ENCODE results near the gene EGFLAM. TPM values are rescaled to one million over a fixed set of nuclear protein-coding genes. Genes with fewer than 3 reads are reported as not detected.

Gene EGFLAM
- total RNA-seq, 1 experiment from 2014 or later = 1.7 TPM

DNA sequence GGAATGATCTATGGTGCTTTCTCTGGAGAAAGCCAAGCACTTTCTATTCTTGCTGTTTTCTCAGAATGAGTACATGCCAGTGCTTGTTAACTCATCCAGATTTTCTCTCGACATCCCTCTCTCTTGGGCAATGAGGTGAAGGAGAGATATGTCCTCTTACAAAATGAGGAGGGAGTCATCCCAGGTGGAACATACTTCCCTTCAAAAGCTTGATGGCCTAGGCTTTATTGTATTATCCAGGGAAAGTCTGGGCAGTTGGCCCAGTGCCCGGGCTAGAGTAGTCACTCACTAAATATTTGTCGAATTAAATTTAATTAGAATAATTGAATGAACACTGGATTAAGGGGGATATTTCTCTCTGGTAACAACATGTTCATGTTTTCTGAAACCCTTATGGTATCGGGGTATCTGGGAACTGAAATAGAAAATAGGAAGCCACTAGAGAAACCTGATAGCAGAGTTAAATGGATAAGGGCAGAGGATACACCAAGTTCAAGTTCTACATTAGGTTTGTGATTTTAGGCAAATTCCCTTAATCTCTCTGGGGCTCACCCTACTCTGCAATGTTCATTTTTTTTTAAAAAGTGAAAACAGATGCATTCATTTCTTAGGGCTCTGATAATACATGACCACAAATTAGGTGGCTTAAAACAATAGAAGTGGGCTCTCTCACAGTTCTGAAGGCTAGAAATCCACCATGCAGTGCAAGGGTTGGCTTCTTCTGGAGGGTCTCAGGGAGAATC, 198.5 kb downstream of the EGFLAM start:
- H3K27me3 ChIP-seq (ENCODE audit: control insufficient read depth, insufficient read depth, low read length) = no peaks in the 10 kb centered on the region
- DNase-seq = no peak
- H3K36me3 ChIP-seq (replicated peaks; ENCODE audit: control insufficient read depth, insufficient read depth, low read length) = no peaks in the 10 kb centered on the region
- no peak overlapping the region for H3K4me3 ChIP-seq (ENCODE audit: insufficient read depth, low read depth, low read length)

DNA sequence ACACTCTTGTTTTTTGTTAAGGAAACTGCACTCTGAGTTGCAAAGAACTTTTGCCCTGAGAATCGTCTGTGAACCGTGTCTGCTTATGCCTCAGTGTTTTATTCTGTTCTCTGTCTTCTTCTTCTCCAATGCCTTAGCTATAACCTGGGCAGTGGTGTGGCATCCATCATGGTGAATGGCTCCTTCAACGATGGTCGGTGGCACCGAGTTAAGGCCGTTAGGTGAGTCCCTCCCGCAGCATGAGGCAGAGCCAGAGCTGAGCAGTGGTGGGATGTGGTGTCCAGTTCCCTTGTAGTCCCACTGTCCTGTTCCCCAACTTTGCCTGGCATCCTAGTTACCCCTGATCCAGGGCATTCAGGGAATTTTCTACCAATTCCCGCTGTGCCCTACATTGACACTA, 199.8 kb downstream of the EGFLAM start:
- H3K27me3 ChIP-seq (ENCODE audit: control insufficient read depth, insufficient read depth, low read length) = no peaks in the 10 kb centered on the region

DNA sequence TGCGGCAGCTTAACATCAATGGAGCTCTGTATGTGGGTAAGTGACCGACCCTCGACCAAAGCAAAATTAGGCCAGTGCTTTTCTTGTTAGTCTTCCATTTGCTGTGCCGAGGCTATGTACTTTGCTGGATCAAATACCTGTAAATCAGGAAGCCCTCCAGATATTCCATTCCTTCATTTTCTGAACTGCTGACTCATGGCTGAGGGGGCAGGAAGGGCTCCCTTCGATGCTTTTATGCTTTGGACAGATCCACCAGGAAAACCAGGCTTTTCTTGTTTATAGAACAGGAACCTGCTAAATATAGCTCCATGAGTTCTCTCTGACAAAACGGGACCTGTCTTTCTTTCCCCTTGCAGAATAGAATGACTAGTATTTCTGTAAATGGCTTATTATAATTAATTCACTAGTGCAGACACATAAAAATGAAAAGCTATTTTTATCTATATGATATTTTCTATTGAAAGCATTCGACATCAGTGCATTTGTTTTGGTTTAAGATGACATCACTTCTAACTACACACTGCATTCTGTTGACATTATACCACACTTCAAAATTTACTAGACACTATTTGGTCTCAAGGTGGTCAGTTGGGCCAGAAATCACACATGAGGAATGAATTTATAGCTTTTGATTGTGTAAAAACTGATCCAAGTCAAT, 204.7 kb downstream of the EGFLAM start:
- H3K27me3 ChIP-seq (ENCODE audit: control insufficient read depth, insufficient read depth, low read length) = no peaks in the 10 kb centered on the region
- no peak for DNase-seq
- H3K4me3 ChIP-seq (ENCODE audit: insufficient read depth, low read depth, low read length) = no peak overlapping the region
- no peaks in the 10 kb centered on the region for H3K36me3 ChIP-seq (replicated peaks; ENCODE audit: control insufficient read depth, insufficient read depth, low read length)

More for the DNA sequence above, 199.8 kb downstream of the EGFLAM start:
- Histone ChIP-seq H3K4me3 (ENCODE audit: insufficient read depth, low read depth, low read length) (no peak overlapping the region), H3K36me3 (replicated peaks; ENCODE audit: control insufficient read depth, insufficient read depth, low read length) (no peaks in the 10 kb centered on the region)
- DNase-seq = no peak

DNA sequence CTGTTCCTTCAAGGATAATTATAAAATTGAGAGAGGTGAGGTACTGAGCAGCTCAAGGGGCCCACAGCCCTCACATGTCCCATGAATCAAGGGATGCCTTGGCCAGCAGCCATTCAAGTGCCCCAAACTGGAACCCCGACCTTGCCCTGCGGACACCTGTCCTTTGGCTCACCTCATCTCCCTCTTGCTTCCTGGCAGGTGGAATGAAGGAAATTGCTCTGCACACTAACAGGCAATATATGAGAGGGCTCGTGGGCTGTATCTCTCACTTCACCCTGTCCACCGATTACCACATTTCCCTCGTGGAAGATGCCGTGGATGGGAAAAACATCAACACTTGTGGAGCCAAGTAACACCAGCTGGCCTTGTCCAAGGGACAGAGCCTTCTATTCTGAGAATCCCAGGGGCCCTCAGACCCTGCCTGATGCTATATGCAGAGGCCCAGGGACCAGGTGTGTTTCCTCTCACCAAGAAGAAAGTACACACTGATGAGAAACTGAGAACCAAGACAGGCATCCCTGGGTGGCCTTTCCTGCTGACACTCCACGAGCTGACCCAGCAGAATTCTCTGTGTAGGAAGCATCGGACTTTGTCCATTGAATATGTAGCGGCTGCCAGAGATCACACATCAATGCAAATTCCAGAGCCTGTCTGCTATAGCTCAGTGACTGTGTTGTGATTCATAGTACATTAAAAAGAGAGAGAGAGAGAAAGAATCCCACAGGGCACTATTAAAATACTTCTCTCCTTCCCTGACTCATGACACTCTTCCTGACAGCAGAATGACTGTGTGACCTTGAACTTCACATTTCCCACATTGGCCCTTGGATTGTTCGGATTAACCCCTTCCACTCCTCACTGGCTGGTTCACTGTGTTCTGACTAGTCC, 205.5 kb downstream of the EGFLAM start:
- no peaks in the 10 kb centered on the region for H3K36me3 ChIP-seq (replicated peaks; ENCODE audit: control insufficient read depth, insufficient read depth, low read length)
- no peaks in the 10 kb centered on the region for H3K27me3 ChIP-seq (ENCODE audit: control insufficient read depth, insufficient read depth, low read length)
- no peak for DNase-seq
- no peak overlapping the region for H3K4me3 ChIP-seq (ENCODE audit: insufficient read depth, low read depth, low read length)

DNA sequence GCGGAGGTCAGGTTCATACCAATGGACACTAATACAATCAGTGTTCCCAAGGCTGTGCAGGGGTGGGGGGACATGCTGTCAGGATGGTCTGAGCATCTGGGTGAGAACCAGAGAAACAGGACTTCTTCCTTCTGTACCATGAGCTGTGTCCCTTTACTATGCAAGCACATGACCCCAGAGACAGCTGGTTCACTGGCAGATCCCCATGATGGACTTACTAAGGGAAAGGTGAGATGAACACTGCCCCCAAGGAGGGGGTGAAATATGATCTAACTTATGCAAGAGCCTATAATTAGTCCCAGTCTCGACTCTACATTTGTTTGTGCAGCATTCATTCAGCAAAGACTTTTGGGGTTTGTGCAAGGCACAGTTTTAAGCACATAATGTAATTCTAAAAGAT, 206.7 kb downstream of the EGFLAM start:
- Histone ChIP-seq H3K36me3 (replicated peaks; ENCODE audit: control insufficient read depth, insufficient read depth, low read length) (no peaks in the 10 kb centered on the region), H3K27me3 (ENCODE audit: control insufficient read depth, insufficient read depth, low read length) (no peaks in the 10 kb centered on the region)
- no peak for DNase-seq

DNA sequence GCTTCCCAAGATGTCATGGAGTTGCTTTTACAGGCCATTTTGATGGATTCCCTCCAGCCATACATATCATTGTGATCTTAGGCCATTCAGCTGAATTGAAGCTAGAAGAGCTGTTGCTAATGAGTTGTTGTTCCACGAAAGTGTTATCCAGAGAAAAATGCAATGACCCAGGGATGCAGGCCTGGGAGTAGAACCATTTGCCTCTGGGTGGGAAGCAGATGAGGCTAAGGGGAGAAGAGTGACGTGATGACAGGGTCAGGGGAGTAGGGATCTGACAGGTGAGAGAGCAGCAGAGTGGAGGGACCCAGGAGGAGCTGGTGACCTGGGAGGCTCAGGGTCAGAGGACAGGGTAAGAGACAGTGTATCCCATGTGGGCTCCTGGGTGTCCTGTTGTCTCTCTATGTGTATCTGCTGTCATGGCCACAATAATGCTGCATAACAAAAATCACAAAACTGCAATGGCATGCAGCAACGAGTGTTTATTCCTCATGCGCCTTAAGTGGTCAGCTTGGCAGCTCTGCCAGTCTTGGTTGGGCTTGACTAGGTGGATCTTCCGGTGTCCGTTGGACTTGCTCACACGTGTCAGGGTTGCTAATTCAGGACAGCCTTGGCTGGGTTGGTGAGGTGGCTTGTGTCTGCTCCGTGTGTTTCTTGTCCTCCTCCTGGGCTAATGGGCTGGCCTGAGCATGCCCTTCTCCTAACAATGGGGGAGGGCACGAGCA, 207.5 kb downstream of the EGFLAM start:
- no peak for DNase-seq
- Histone ChIP-seq H3K36me3 (replicated peaks; ENCODE audit: control insufficient read depth, insufficient read depth, low read length) (no peaks in the 10 kb centered on the region), H3K27me3 (ENCODE audit: control insufficient read depth, insufficient read depth, low read length) (no peaks in the 10 kb centered on the region)

More for the DNA sequence above, 206.7 kb downstream of the EGFLAM start:
- no peak overlapping the region for H3K4me3 ChIP-seq (ENCODE audit: insufficient read depth, low read depth, low read length)

DNA sequence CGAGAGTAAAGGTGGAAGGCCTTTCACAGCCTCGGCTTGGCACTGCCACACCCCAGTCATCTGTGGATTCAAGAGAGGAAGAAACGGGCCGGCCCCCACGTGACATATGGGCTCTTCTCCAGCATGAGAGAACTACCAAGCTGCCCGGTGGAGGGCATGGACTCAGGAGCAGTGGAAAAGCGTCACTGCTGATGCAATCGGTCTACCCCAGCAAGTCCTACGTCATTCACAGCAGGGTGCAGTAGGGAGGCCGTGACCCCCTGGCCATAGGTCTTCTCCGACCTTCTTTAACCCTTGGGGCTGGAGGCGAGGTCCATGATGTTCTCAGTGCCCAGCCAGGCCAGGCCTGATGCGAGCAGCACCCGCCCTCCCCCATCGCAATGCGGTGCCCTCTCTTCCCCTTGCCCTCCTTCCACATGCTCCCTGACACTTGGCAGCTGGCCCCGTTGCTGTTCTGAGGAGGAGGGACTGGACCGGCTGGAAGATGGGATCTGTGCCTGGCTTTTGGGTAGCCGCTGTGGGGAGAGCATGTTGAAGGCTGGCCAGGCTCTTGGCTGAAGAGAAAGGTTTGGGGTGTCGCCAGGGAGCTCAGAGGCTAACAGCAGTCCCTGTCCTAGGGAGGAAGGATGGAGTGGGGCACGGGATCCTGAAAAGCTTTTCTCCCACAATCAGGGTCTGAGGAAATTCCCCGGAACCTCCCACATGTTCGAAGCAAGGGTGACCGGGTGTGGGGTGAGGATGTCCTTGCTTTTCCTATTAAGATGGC, 208.2 kb downstream of the EGFLAM start:
- Histone ChIP-seq H3K4me3 (ENCODE audit: insufficient read depth, low read depth, low read length) (no peak overlapping the region), H3K27me3 (ENCODE audit: control insufficient read depth, insufficient read depth, low read length) (no peaks in the 10 kb centered on the region), H3K36me3 (replicated peaks; ENCODE audit: control insufficient read depth, insufficient read depth, low read length) (no peaks in the 10 kb centered on the region)
- DNase-seq = peak; percentile 30

More for the DNA sequence above, 207.5 kb downstream of the EGFLAM start:
- no peak overlapping the region for H3K4me3 ChIP-seq (ENCODE audit: insufficient read depth, low read depth, low read length)

DNA sequence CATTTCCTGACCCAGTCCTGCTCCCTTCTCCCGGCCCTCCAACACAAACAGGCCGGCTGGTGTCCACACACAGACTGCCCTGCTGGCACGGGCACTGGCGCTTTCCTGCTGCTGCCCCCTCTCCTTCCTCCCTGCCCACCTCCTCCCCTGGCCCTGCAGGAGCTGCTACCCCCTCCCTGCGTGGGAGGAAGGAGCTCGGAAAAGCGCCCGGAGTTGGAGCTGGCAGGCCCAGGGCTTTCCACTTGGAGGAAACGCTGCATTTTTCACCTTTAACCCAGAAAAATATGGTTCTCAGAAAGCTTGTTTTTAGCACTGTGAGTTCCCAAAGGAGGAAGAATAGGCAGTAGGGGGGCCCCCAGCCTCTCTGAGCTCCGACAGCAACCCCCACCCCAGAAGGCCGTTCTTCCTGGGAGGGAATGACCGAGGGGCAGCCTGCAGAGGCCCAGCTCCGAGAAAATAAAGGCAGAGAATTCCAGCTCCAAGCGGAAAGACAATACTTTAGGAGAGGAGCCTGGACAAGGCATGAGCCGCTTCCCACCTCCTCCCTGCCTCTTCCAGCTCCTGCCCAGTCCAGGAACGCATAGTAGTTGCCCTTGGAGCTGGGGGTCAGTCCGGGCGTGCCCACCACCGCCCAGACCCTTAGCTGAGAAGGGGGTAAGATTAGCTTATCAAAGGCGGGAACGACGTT, 209.1 kb downstream of the EGFLAM start:
- Histone ChIP-seq H3K4me3 (ENCODE audit: insufficient read depth, low read depth, low read length) (no peak overlapping the region), H3K36me3 (replicated peaks; ENCODE audit: control insufficient read depth, insufficient read depth, low read length) (no peaks in the 10 kb centered on the region), H3K27me3 (ENCODE audit: control insufficient read depth, insufficient read depth, low read length) (no peaks in the 10 kb centered on the region)
- peak; percentile 63 for DNase-seq

DNA sequence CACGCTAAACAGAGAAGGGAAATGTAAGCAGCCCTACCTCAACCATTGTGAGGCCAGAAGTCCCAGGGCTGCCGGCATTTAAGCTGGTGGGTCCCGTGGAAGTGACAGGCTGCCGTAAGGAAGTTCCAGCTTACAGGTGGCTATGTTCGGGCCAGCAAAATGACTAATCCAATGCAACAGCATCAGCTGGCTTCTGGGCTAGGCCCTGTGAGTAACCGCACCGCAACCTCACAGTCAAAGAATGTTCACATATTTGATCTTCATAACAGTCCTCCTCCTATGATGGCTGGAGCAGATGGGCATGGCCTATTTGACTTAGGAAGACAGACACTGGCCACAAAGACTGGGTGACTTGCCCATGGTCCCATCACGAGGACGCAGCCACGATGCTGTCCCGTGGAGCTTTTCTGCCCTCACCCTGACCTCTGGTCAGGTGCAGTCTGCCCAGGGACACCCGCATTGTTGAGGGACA, 209.9 kb downstream of the EGFLAM start:
- Histone ChIP-seq H3K4me3 (ENCODE audit: insufficient read depth, low read depth, low read length) (no peak overlapping the region), H3K36me3 (replicated peaks; ENCODE audit: control insufficient read depth, insufficient read depth, low read length) (no peaks in the 10 kb centered on the region), H3K27me3 (ENCODE audit: control insufficient read depth, insufficient read depth, low read length) (no peaks in the 10 kb centered on the region)
- no peak for DNase-seq

DNA sequence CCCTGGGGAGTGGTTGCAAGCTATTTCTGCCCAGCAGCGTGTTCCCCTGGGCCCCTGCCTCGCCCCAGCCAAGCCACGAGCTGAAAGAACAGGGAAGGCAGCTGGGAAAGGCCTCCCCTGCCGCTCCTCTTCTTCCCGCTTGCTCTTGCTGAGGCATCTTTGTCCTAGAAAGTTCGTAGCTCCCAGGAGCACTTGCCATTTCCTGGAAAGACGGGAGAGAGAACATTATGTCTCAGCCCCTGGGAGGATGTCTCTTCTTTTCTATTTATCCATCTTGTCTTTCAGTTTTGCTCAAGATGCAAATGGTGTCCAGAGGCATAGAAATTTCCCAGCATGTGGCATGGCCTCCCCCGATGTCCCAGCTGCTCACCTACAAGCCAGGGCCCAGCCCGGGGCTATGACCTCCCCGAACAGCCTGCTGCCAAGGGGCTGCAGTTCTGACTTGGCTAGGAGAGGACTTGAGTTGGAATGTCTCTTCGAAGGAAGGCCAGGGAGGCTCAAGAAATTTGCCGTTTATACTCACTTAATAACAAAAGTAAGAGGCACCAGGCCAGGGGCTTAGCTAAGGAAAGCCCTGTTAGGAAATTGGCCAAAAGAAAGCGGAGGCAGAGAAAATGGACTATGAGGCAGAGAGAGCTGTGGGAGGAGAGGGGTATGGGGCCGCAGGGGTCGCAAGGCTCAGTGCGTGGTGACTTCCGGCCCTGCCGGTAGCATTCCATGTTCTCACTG, 210.8 kb downstream of the EGFLAM start:
- H3K36me3 ChIP-seq (replicated peaks; ENCODE audit: control insufficient read depth, insufficient read depth, low read length) = no peaks in the 10 kb centered on the region
- H3K27me3 ChIP-seq (ENCODE audit: control insufficient read depth, insufficient read depth, low read length) = no peaks in the 10 kb centered on the region
- DNase-seq = peak; percentile 38
- no peak overlapping the region for H3K4me3 ChIP-seq (ENCODE audit: insufficient read depth, low read depth, low read length)

DNA sequence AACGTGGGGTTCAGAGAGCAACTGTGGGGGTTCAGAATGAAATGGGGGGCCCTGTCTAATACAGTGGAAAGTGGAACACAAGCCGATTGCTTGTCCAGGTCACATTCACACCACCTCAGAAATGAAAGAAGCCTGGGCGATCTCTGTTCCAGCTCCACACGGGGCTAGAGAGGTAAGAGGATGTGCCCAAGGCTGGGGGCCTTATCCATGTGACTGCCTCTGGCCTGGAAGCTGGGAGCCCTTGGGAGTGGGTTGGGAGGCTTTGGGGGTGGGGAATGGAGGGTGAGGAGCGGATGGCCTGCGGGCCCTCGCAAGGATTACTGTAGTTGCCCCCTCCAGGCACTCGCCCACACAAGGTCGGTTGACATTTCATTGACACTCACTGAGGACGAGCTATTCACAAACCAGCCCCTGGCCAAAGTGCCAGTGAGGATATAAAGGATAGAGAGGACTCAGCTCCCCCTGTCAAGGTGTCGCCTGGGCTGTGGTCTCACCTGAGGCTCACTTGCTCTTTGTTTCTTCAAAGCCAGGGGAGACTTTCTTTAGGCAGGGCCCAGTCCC, 211.4 kb downstream of the EGFLAM start:
- Histone ChIP-seq H3K36me3 (replicated peaks; ENCODE audit: control insufficient read depth, insufficient read depth, low read length) (no peaks in the 10 kb centered on the region), H3K4me3 (ENCODE audit: insufficient read depth, low read depth, low read length) (no peak overlapping the region), H3K27me3 (ENCODE audit: control insufficient read depth, insufficient read depth, low read length) (no peaks in the 10 kb centered on the region)
- DNase-seq = no peak

DNA sequence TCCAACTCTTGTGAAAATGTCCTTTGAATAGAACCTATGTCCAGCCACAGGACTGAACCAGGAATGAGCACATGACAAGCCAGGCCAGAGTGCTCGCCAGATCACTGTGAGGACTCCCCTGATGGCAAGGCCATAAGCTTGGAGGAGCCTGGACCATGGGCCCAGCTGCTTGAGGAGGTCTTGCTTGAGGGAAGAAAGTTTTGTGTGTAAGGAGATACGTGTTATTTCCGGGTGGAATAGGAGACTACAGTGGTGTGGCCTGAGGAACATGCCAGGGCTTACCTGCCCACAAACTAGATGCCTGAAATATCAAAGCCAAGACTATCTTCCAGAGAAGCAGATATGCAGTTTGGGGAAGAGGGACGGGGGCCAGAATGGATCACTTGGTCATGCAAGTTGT, 213.3 kb downstream of the EGFLAM start:
- no peak for DNase-seq
- Histone ChIP-seq H3K4me3 (ENCODE audit: insufficient read depth, low read depth, low read length) (no peak overlapping the region), H3K27me3 (ENCODE audit: control insufficient read depth, insufficient read depth, low read length) (no peaks in the 10 kb centered on the region), H3K36me3 (replicated peaks; ENCODE audit: control insufficient read depth, insufficient read depth, low read length) (no peaks in the 10 kb centered on the region)
